Heart left ventricle (tissue), 16 donors: Measurements from ENCODE around the gene GGNBP2. TPM values are rescaled to one million over a fixed set of nuclear protein-coding genes. Genes with fewer than 3 reads are reported as not detected.

Source experiments
- ATAC-seq, 4 donors: fragments of 200-7000 bp; cut with Tn5 transposase; one replicate each; pipeline ENCODE4 v1.9.1; 2020 to 2022; ENCODE audit warnings: moderate library complexity in 4 of 4, mild to moderate bottlenecking in 3 of 4, moderate number of reproducible peaks in 1 of 4
- DNase-seq, 5 donors: peaks; one replicate each; pipeline ENCODE4 v3.0.0-alpha.2; 2020
- H3K27ac ChIP-seq, 12 donors: fragments of 200-600 bp; sonication (generic) in 4 of 12; one replicate each; pipeline versions ENCODE4 v1.5.0 to v1.8.0; 2016 to 2022; ENCODE audit warnings: mild to moderate bottlenecking in 2 of 12
- H3K27me3 ChIP-seq, 9 donors: fragments of 200-600 bp; sonication (generic) in 2 of 9; one replicate each; pipeline versions ENCODE4 v1.5.1 to v1.8.0; 2016 to 2022; ENCODE audit warnings: mild to moderate bottlenecking in 3 of 9
- H3K36me3 ChIP-seq, 9 donors: fragments of 200-600 bp; sonication (generic) in 2 of 9; one replicate each; pipeline versions ENCODE4 v1.5.0 to v1.8.0; 2018 to 2022; ENCODE audit warnings: mild to moderate bottlenecking in 2 of 9
- H3K4me1 ChIP-seq, 12 donors: fragments of 200-600 bp; sonication (generic) in 4 of 12; one replicate each; pipeline versions ENCODE4 v1.5.0 to v1.8.0; 2016 to 2022; ENCODE audit warnings: mild to moderate bottlenecking in 3 of 12
- H3K4me3 ChIP-seq, 12 donors: fragments of 200-600 bp; sonication (generic) in 4 of 12; one replicate each; pipeline versions ENCODE4 v1.5.0 to v1.8.0; 2017 to 2022; ENCODE audit warnings: mild to moderate bottlenecking in 9 of 12, moderate library complexity in 4 of 12
- H3K9me3 ChIP-seq, 12 donors: fragments of 200-600 bp; sonication (generic) in 4 of 12; one replicate each; pipeline versions ENCODE4 v1.5.0 to v1.8.0; 2016 to 2022; ENCODE audit warnings: mild to moderate bottlenecking in 1 of 12
- POLR2A ChIP-seq, 2 donors: fragments of 450-650 bp; IDR thresholded peaks; one replicate each; pipeline ENCODE4 v1.6.1; 2017; ENCODE audit warnings: antibody characterized with exemption in 2 of 2, mild to moderate bottlenecking in 2 of 2, moderate library complexity in 2 of 2
- WGBS, 4 donors: extraction: QIAGEN DNeasy Blood & Tissue Kit in 2 of 4; methylation state at CpG; one replicate each; pipeline versions ENCODE4 v1.1.5 to v1.1.7; 2013 to 2018; 5-methylcytosine and 5-hydroxymethylcytosine counted together
- intact Hi-C, 10 donors: fragments of 100-400 bp; cut with DNase I; formaldehyde crosslinking; loops; one replicate each; pipeline versions ENCODE4 v1.11.1 to v1.14.2; 2022
- polyA plus RNA-seq, 2 donors: library from polyadenylated mRNA; stranded (reverse); fragments of 200-250 nt; gene quantifications; one replicate each; pipeline ENCODE4 v1.2.3, GENCODE V29; 2013
- total RNA-seq, 9 donors: library from RNA; depleted of rRNA in 2 of 9; stranded (reverse); fragments of >200 nt in 2 of 9; fragmentation: NEBNext Ultra II Directional in 3 of 9; extraction: Animal tissue kit (Norgen Biotek cat#: 25700) in 3 of 9; gene quantifications; one replicate each; pipeline versions ENCODE4 v1.1.0 to v1.2.4, GENCODE V29; 2016 to 2023
- TF ChIP-seq, protein P1 (sequence below), 12 donors: fragments of 200-600 bp; sonication (generic) in 4 of 12; IDR thresholded peaks; one replicate each; pipeline versions ENCODE4 v1.5.0 to v1.8.0; 2018 to 2022; ENCODE audit warnings: antibody characterized with exemption in 12 of 12, mild to moderate bottlenecking in 5 of 12
- donor health status: ischemic (EF 13 %, LVEDD 7.1; RV severe dilation, severe dysfunction).
- donor health status: healthy with polysubstance abuse.
- donor health status: DM: no; HTN: yes; CAD: no.
- donor health status: DM: no; HTN: no; CAD: no.
- donor health status: ischemic (EF 25% LVEDD 6.9; RV normal size, moderate dysfunction).
- donor health status: ischemic (EF 25% LVEDD 5.7; RV mildly dilated, moderate dysfunction).
- donor health status: healthy.
- donor health status: DM: yes; HTN: yes; CAD: no.
- donor health status: ischemic (EF 35%, LVEDD 5.7; RV mildly dilated, moderate dysfunction).
- donor health status: nonischemic (EF 11% LVEDD 7.7; RV severe dilation, severe dysfunction).
- donor health status: DM: yes; HTN: yes; CAD: no.
- donor health status: PGD.
- donor health status: ischemic (EF 29% LVEDD 5.4; RV normal size, mild dysfunction).
- donor health status: nonischemic (EF 23%, LVEDD 6.1; RV moderate dilation, normal function).

Gene GGNBP2
- total and polyA plus RNA-seq, 11 donors: 27.4 to 62.9 (median 40.5) TPM

DNA sequence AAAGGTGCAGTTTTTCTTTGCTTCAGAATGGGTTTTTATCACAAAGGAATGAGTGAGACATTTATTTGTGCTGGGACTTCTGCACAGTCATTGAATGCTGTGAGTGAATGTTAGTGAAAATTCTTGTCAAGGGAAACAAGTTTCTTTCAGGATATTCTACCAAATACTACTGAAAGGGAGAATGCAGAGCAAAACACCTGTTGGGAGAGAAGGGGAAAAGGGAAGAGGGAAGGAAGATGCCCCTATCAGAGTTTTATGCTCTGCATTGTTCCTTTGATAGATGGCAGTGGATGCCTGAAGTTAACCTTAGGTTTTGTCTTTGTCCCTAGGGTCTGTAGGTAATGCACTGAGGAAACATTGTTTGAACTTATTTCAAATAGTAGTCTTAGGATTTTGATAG is 3.1 kb downstream of the GGNBP2 start:
- TF ChIP-seq POLR2A (IDR thresholded peaks at IDR 0.05): no peak
- TF ChIP-seq, protein P1, sequence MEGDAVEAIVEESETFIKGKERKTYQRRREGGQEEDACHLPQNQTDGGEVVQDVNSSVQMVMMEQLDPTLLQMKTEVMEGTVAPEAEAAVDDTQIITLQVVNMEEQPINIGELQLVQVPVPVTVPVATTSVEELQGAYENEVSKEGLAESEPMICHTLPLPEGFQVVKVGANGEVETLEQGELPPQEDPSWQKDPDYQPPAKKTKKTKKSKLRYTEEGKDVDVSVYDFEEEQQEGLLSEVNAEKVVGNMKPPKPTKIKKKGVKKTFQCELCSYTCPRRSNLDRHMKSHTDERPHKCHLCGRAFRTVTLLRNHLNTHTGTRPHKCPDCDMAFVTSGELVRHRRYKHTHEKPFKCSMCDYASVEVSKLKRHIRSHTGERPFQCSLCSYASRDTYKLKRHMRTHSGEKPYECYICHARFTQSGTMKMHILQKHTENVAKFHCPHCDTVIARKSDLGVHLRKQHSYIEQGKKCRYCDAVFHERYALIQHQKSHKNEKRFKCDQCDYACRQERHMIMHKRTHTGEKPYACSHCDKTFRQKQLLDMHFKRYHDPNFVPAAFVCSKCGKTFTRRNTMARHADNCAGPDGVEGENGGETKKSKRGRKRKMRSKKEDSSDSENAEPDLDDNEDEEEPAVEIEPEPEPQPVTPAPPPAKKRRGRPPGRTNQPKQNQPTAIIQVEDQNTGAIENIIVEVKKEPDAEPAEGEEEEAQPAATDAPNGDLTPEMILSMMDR (IDR thresholded peaks at IDR 0.05): no peak
- H3K27ac ChIP-seq: no peak overlapping the region
- peak overlapping the region in 1 of 12 donors; percentile 86 for H3K4me3 ChIP-seq
- peaks cover 12 to 77% (median 48%) of the 10 kb centered on the region in 12 donors for H3K4me1 ChIP-seq
- no peaks in the 10 kb centered on the region for H3K27me3 ChIP-seq
- peaks cover 0 to 32% (median 9%) of the 10 kb centered on the region in 9 donors for H3K36me3 ChIP-seq
- no peaks in the 10 kb centered on the region for H3K9me3 ChIP-seq
- ATAC-seq (no peak), DNase-seq (no peak)
- intact Hi-C loops: loop anchor here in 6 of 10 donors (5.0 kb wide), 2 partner anchors 40 to 45 kb away; partner anchors contain the start of gene DHRS11 (in 5 of the 6)

DNA sequence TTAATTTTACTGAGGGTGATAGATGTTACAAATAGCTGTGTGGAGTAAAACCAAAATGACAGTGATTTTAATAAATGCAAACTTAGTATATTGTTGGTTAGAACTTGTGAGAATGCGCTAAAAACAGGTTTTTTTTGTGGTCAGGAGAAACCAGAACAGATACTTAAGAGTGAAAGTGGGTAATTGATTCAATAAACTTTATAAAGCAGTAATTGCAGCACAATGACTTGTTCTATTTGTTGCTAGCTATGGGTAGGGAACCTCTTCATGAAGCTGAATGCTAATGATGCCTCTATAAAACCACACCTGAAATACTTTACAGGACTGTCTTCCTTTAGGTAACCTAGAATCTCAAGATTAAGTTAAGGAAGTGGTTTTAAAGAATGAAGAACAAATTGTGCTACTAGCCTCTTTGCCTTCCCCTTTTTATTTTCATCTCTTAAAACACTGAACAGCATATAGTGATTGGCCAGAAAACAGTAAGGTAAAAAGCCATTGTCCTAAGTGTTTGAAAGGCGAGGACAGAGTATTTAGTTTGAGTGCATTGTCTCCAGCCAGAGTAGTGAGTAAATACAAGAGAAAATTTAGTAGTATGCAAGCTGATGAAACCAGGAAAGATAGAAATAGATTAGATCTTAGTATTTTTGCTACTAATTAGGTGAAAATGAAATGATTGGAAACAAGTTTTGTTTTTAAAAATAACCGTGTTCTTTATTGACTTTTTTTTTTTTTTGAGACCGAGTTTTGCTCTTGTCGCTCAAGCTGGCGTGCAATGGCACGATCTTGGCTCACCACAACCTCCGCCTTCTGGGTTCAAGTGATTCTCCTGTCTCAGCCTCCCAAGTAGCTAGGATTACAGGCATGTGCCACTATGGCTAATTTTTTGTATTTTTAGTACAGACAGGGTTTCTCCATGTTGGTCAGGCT is 6.0 kb downstream of the GGNBP2 start:
- peak overlapping the region in 1 of 12 donors; percentile 5 for H3K27ac ChIP-seq
- no peak for TF ChIP-seq POLR2A (IDR thresholded peaks at IDR 0.05)
- TF ChIP-seq, protein P1 (IDR thresholded peaks at IDR 0.05): no peak
- no peaks in the 10 kb centered on the region for H3K27me3 ChIP-seq
- DNase-seq (no peak), ATAC-seq (no peak)
- no peaks in the 10 kb centered on the region for H3K9me3 ChIP-seq
- no peak overlapping the region for H3K4me3 ChIP-seq
- peaks cover 0 to 44% (median 18%) of the 10 kb centered on the region in 9 donors for H3K36me3 ChIP-seq
- WGBS, 4 donors: 88 to 90% (median 89%) methylated on average over 8 of the region's 8 CpGs
- intact Hi-C loops: loop anchor here in 1 of 10 donors (2.0 kb wide), 1 partner anchor 36 kb away; no protein-coding TSS in a partner anchor
- H3K4me1 ChIP-seq: peaks cover 12 to 84% (median 56%) of the 10 kb centered on the region in 12 donors

DNA sequence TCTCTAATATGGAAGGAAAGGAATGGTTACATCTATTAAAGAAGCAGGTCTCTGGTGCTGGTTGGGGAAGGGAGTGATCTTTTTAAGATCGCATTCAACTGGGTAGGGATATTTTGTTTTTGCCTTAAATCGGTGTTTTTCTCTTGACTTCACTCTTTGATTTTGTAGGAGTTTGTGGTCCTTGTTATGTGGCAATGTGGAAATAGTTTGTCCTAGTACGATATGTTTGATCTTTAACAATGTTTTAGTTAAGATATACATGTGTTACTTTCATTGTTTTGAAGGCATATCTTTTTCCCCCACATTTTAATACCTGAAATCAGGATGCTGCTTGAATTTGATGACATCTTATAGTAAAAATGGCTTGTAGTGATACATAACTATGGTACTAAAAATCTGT is 8.7 kb downstream of the GGNBP2 start:
- Histone ChIP-seq H3K27ac (no peak overlapping the region), H3K4me1 (peaks cover 0 to 58% (median 31%) of the 10 kb centered on the region in 12 donors)
- 80 to 87% (median 85%) methylated on average over 3 of the region's 3 CpGs for WGBS, 4 donors

DNA sequence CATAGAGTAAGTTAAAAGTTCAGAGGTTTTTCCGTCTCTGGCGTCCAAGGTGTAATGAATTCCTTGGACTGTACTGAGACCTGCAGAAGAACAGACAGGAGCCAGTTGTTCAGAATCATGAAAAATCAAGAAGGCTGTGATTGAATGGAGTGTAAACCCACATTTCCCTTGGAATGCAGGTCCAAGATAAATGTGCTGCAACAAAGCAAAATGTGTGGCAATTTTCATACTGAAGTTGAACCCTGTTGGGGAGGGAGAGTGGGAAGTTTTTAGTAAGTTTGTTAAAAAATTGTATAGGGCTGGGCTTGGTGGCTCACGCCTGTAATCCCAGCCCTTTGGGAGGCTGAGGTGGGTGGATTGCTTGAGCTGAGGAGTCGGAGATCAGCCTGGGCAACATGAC is 21.4 kb downstream of the GGNBP2 start:
- TF ChIP-seq, protein P1 (IDR thresholded peaks at IDR 0.05): no peak
- TF ChIP-seq POLR2A (IDR thresholded peaks at IDR 0.05): no peak
- DNase-seq (no peak), ATAC-seq (no peak)
- Histone ChIP-seq H3K36me3 (peaks cover 0 to 100% (median 94%) of the 10 kb centered on the region in 9 donors), H3K9me3 (no peaks in the 10 kb centered on the region), H3K4me3 (no peak overlapping the region), H3K4me1 (peaks cover 0 to 4% (median 0%) of the 10 kb centered on the region in 12 donors), H3K27ac (no peak overlapping the region), H3K27me3 (no peaks in the 10 kb centered on the region)
- intact Hi-C loops: no loop called here
- WGBS, 4 donors: 94 to 98% (median 95%) methylated on average over 4 of the region's 4 CpGs

More for the DNA sequence above, 8.7 kb downstream of the GGNBP2 start:
- H3K9me3 ChIP-seq: no peaks in the 10 kb centered on the region
- DNase-seq: no peak
- intact Hi-C loops: no loop called here
- TF ChIP-seq POLR2A (IDR thresholded peaks at IDR 0.05): no peak
- TF ChIP-seq, protein P1 (IDR thresholded peaks at IDR 0.05): no peak
- H3K36me3 ChIP-seq: peaks cover 0 to 50% (median 39%) of the 10 kb centered on the region in 9 donors
- ATAC-seq: no peak
- no peak overlapping the region for H3K4me3 ChIP-seq
- no peaks in the 10 kb centered on the region for H3K27me3 ChIP-seq
